HG03159 (cell line): ENCODE data around the gene MFSD11.
A peak's percentile ranks its signal among the peaks of the same experiment; 100 is the strongest.
"Not testable (repeated sequence)": the region's sequence is repeated elsewhere in the genome, so short reads cannot be mapped to it uniquely, and the experiment has no call there.

Source experiments
- ATAC-seq: cut with Tn5 transposase; IDR thresholded peaks from one replicate; pipeline ENCODE4 v1.9.1; 2021; ENCODE audit warnings: mild to moderate bottlenecking, moderate library complexity; ENCODE audit not compliant: unreplicated experiment

Gene MFSD11

GRCh38 chr17:76707985-76708807, 29.7 kb upstream of the MFSD11 start:
- ATAC-seq = no peak

GRCh38 chr17:76709077-76709950, 28.6 kb upstream of the MFSD11 start:
- no peak for ATAC-seq

- peak; percentile 29 for ATAC-seq
These were observed 27.7 kb upstream of the MFSD11 start for GRCh38 chr17:76709951-76710862.

DNA sequence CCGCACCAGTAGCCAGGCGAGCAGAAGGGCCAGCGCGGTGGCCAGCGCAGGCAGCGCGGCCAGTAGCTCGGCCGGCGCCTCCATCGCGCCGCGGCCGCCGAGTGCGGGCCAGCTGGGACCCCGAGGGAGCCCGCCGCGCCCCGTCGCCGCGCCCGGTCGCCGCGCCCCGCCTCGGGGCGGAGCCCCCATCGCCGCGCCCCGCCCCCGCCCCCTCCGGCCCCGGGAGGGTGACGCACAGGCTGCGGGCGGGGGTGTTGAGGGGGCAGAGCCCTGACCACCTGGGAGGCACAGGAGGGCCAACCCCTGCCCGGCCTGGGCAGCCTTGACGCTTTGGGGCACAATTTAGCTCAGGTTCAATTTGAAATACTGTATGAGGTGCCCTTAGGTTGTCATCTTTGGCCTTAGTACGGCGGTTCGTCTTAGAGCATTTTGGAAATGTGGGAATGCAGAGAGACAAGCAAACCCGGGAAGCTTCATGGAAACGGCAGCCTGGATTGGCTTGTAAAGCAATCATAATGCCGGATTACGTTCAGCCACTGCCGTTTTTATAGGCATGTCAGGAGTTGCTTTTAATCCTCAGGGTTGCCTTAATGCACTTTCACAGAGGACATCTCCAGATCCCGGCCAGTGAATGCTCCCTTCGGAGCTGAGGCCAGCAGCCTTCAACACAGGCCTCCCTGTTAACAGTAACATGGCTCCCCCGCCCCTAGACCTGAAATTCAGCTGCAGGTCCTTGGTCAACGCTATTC, 26.9 kb upstream of the MFSD11 start, which contains the start of gene MXRA7:
MXRA7 (minus strand) TSS at position 103 of the 749 bp plus-strand sequence; CDS start at position 84, 19 bp downstream.
- peak; percentile 53 for ATAC-seq

- not testable (repeated sequence) for ATAC-seq
These were observed 25.6 kb upstream of the MFSD11 start for GRCh38 chr17:76712321-76712720.

- ATAC-seq = no peak
These were observed 24.2 kb upstream of the MFSD11 start for GRCh38 chr17:76713765-76714164.

GRCh38 chr17:76714336-76714735, 23.6 kb upstream of the MFSD11 start:
- no peak for ATAC-seq

GRCh38 chr17:76714822-76715495, 23.0 kb upstream of the MFSD11 start:
- ATAC-seq = no peak

DNA sequence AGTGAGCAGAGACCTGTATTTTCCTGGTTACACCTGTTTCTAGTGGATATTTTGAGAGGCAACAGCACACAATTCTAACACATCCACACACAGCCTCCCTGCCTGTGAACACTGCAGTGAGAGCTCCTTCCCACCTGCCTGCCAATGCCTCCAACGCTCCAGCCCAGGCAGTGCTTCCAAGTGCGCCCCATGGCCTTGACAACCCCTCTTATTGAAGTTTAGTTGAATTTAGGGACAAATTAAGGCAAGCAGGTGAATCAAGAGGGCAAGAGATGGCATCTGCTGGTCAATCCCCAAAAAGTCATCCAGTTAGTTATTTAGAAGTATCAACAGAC, 22.5 kb upstream of the MFSD11 start:
- ATAC-seq = no peak

DNA sequence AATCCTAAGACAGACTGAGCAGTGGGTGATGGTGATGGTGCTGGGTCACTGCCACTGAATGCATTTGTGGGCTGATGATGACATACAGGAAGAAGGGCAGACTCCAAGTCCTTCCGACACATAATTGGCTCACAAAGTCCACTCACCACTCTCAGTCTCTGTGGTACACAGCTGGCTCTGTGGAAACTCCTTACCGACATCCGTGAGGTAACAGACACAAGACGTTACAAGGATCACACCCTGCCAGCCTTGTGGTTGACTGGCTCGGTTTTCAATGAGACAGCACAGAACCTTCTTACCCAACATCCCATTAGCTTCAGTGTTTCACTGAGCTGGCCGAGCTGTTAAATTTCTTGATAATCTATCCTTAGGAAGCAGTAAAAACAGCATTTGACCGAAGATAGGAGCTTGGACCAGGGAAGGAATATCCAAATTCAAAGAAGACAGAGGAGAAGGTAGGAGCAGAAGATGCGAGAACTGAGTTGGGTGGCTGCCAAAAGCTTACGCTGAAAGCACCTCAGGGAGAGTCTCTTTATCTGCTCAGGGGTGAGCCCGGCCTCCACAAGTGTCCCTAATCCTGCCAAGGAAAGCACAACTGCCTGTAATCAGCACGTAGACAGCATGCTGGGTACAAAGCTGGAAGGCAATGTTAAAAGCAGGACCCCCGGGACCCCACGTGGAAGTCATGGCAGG, 21.6 kb upstream of the MFSD11 start:
- no peak for ATAC-seq

GRCh38 chr17:76716839-76717215, 21.1 kb upstream of the MFSD11 start:
- ATAC-seq = no peak

- ATAC-seq = no peak
These were observed 19.4 kb upstream of the MFSD11 start for GRCh38 chr17:76718516-76718915.

DNA sequence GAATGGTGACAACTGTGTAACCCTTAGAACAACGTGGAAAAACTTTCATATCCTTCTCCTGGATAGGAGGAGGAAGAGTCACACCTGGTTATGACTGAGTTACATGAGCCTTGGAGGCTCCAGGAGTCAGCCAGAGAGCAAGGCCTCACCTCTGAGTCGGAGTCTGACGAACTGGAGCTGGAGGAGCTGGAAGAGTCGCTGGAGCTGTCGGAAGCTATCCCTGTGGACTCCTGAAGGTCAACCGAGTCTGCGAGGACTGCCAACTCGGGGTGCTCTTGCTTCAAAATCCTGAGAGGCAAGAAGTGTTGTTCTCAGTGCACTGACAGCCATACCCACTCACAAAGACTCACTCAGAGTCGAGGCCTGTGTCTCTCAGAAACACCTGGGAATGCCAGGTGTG, 17.7 kb upstream of the MFSD11 start:
- no peak for ATAC-seq

DNA sequence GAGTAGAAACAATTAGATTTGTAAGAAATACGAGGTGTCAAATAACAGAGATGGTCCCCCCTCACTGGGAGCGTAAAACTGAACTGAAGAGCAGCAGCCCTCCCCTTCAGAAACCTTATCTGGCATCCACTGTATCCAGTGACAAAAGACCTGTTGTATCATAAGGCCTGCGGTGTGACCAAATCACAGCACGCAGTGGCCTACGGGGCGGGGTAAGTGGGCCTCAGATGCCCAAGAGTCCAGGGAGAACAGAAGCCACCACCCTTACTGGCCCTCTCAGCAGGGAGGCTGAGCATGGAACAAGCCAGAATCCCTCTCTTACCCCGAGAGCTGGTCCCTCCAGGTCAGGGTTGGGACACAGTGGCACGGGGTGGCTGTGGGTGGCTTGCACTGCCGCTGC, 17.0 kb upstream of the MFSD11 start:
- ATAC-seq = no peak

GRCh38 chr17:76721463-76721862, 16.5 kb upstream of the MFSD11 start:
- no peak for ATAC-seq

- ATAC-seq = no peak
These were observed 15.6 kb upstream of the MFSD11 start for GRCh38 chr17:76722279-76722678.

DNA sequence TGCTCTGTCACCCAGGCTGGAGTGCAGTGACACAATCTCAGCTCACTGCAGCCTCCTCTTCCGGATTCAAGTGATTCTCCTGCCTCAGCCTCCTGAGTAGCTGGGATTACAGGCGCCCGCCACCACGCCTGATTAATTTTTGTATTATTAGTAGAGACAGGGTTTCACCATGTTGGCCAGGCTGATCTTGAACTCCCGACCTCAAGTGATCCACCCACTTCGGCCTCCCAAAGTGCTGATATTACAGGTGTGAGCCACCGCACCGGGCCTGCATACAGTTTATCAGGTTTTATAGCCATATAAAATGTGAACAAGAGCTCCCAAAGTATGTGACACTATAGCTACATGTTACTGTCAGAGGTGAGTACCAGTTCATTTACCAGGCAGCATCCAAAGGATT, 14.9 kb upstream of the MFSD11 start:
- not testable (repeated sequence) for ATAC-seq

- ATAC-seq = no peak
These were observed 14.1 kb upstream of the MFSD11 start for GRCh38 chr17:76723812-76724211.

- peak; percentile 6 for ATAC-seq
These were observed 12.2 kb upstream of the MFSD11 start for GRCh38 chr17:76725580-76726230.
